Lower leg skin (tissue), 4 donors: Measurements from ENCODE around the gene EFNA4. TPM values are rescaled to one million over a fixed set of nuclear protein-coding genes. Genes with fewer than 3 reads are reported as not detected.

Source experiments
- DNase-seq, 2 donors: peaks; one replicate each; pipeline ENCODE4 v3.0.0-alpha.2; 2019; ENCODE audit warnings: low spot score in 2 of 2
- H3K4me3 ChIP-seq: fragments of 200-600 bp; sonication (generic); 2 replicates; pipeline ENCODE4 v1.5.1; 2017; ENCODE audit warnings: mild to moderate bottlenecking, low read depth; ENCODE audit not compliant: poor library complexity, severe bottlenecking
- POLR2A ChIP-seq, 2 donors: fragments of 450-650 bp; IDR thresholded peaks; one replicate each; pipeline ENCODE4 v1.6.1; 2016 to 2017; ENCODE audit warnings: antibody characterized with exemption in 2 of 2, mild to moderate bottlenecking in 1 of 2, moderate library complexity in 1 of 2
- WGBS, 2 donors: methylation state at CpG; one replicate each; pipeline ENCODE4 v1.1.5; 2018; 5-methylcytosine and 5-hydroxymethylcytosine counted together
- intact Hi-C: fragments of 100-400 bp; cut with DNase I; formaldehyde crosslinking; loops from one replicate; pipeline ENCODE4 v1.15.0; 2023; ENCODE audit warnings: low total_unique reads
- total RNA-seq, 4 donors: library from RNA; depleted of rRNA; stranded (reverse); fragments of >200 nt; gene quantifications; one replicate each; pipeline ENCODE4 v1.1.0, GENCODE V29; 2016
- TF ChIP-seq, protein P1 (sequence below), 3 donors: fragments of 450-650 bp; IDR thresholded peaks; one replicate each; pipeline ENCODE4 v1.5.1; 2016; ENCODE audit warnings: antibody characterized with exemption in 3 of 3, mild to moderate bottlenecking in 3 of 3, moderate library complexity in 2 of 3

Gene EFNA4
- total RNA-seq, 4 donors from 2014 or later: 29.5 to 66.6 (median 52.9) TPM

DNA sequence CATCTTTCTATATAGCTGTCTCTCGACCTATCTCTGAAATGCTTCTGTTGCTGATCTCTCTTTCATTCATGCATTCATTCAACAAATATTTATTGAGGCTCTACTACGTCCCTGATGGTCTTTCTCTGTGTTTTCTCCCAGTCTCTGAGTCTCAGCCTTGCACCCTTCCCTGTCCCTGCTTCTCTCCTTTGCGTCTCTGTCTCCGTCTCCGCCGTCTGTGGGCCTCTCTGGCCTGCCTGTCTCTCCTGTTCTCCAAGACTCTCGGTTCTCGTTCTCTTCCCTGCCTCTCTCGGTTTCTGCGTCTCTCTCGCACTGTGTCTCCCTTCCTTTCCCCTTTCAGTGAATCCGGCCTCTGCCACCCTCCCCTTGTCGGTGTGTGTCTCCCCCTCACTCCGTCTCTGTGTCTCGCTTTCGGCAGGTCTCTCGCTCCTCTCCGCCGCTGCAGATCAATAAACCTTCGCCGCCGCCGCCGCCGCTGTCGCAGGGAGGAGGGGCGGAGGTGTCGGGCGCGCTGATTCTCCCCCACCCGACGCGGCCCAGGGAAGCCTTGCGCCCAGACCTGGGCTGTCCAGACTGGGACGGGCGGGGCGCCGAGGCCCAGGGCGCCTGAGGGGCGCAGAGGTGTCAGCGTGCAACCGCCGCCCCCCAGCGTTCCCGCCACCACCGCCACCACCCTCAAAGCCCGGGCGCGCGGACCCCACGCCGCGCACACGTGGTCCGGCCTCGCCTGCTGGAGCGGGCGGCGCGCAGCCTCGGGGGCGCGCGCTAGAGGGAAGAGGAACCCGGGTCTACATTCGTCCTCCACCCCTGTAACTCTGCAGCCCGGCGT, 18.1 kb downstream of the EFNA4 start:
- 3% methylated on average over 36 to 37 of the region's 68 CpGs for WGBS, 2 donors
- no peak for DNase-seq
- TF ChIP-seq POLR2A (IDR thresholded peaks at IDR 0.05): no peak
- TF ChIP-seq, protein P1, sequence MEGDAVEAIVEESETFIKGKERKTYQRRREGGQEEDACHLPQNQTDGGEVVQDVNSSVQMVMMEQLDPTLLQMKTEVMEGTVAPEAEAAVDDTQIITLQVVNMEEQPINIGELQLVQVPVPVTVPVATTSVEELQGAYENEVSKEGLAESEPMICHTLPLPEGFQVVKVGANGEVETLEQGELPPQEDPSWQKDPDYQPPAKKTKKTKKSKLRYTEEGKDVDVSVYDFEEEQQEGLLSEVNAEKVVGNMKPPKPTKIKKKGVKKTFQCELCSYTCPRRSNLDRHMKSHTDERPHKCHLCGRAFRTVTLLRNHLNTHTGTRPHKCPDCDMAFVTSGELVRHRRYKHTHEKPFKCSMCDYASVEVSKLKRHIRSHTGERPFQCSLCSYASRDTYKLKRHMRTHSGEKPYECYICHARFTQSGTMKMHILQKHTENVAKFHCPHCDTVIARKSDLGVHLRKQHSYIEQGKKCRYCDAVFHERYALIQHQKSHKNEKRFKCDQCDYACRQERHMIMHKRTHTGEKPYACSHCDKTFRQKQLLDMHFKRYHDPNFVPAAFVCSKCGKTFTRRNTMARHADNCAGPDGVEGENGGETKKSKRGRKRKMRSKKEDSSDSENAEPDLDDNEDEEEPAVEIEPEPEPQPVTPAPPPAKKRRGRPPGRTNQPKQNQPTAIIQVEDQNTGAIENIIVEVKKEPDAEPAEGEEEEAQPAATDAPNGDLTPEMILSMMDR (IDR thresholded peaks at IDR 0.05): no peak
- intact Hi-C loops: loop anchor here (2.0 to 5.0 kb wide), 2 partner anchors 17 to 34 kb away; no protein-coding TSS in a partner anchor
- no peak overlapping the region for H3K4me3 ChIP-seq

- no peak overlapping the region for H3K4me3 ChIP-seq
- intact Hi-C loops: loop anchor here (2.0 to 5.0 kb wide), 2 partner anchors 18 to 35 kb away; no protein-coding TSS in a partner anchor
- 3 to 4% methylated on average over 36 of the region's 36 CpGs for WGBS, 2 donors
- DNase-seq: no peak
- TF ChIP-seq, protein P1 (IDR thresholded peaks at IDR 0.05): no peak
- TF ChIP-seq POLR2A (IDR thresholded peaks at IDR 0.05): no peak
These were observed 18.9 kb downstream of the EFNA4 start for GRCh38 chr1:155082301-155083051.

DNA sequence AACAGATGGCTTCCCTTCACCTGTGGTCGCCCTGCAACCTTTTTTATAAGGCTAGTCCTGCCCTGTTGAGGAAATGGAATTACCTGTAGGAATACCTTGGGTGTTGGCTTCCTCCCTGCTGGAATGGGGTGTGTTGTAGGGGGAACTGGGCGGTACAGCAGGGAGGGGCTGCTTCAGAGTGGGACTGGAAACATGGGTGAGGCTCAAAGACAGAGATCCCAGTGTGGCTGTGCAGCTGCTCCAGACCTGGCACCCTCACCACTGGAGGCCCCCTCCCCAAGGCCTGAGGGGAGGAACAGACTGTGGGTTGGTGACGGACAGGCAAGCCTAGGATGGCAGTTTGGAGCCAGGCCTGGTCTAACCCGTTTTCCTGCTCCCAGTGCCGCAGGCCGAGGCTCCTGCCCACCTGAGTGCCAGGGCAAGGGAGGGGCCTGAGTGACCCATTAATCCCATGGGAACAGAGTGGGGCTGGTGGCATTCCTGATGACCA, 19.6 kb downstream of the EFNA4 start:
- peak in 1 of 2 donors; percentile 93 for DNase-seq
- intact Hi-C loops: loop anchor here (2.0 to 5.0 kb wide), 2 partner anchors 18 to 36 kb away; no protein-coding TSS in a partner anchor
- no peak overlapping the region for H3K4me3 ChIP-seq
- TF ChIP-seq, protein P1 (IDR thresholded peaks at IDR 0.05): no peak
- no peak for TF ChIP-seq POLR2A (IDR thresholded peaks at IDR 0.05)
- WGBS, 2 donors: 27 to 30% methylated on average over 3 to 5 of the region's 6 CpGs

DNA sequence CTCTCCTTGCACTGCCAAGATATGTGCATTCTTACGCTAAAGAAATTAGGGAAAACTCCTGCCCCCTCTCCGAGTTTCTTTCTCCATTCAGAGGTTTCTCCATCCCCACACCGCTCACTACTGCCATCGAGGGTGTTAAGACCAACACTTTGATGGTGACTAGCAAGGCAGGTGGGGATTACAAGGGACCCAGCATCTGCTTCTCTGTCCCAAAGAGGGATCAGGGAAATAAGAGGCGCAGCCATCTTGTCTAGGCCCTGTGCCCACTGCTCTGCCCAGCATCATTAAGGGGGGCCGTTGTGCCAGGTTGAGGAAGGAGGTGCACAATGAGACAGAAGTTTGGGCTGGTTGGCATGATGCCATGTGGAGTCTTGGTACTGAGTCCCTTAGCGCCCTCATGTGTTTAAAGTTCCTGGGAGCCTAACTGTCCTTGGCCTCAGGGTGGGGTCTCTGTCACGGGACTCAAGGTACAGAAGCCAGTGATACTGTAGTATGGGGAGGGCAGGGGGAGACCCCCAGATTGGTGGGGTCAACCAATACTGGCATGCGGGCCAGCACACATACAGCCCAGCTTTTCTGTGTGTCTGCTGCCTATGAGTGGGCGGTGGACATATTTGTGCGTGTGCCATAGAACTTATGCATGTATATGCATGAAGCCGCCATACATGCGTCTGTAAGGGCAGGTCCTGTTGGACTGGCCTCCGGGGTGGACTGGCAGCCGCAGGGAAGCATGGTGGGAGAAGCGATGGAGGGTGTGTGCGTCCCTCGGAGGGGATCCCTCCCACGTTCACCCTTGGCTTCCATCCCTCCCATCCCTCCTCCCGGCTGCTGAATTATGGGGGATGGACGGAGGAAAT, 20.6 kb downstream of the EFNA4 start:
- DNase-seq: peak; percentile 84 to 93
- 15 to 19% methylated on average over 21 of the region's 21 CpGs for WGBS, 2 donors
- no peak for TF ChIP-seq POLR2A (IDR thresholded peaks at IDR 0.05)
- TF ChIP-seq, protein P1 (IDR thresholded peaks at IDR 0.05): no peak
- intact Hi-C loops: loop anchor here (2.0 to 5.0 kb wide), 2 partner anchors 19 to 37 kb away; no protein-coding TSS in a partner anchor
- H3K4me3 ChIP-seq: no peak overlapping the region
